ENCODE results near the gene YBX2. TPM values are rescaled to one million over a fixed set of nuclear protein-coding genes. Genes with fewer than 3 reads are reported as not detected.
A peak's percentile ranks its signal among the peaks of the same experiment; 100 is the strongest.

Gene YBX2
- total RNA-seq, 6 donors from 2014 or later = 0.14 to 2.2 (median 1.2) TPM; not detected in 1

GRCh38 chr17:7242717-7243452, 51.6 kb downstream of the YBX2 start:
- DNase-seq = peak; percentile 94 to 97
- 1 to 3% methylated on average over 48 to 49 of the region's 49 CpGs for WGBS, 2 donors

GRCh38 chr17:7241783-7242716, 52.4 kb downstream of the YBX2 start, which contains the start of gene GABARAP:
TSS of gene GABARAP (minus strand) at chr17:7242449. CDS start at chr17:7242330, 119 bp downstream.
- Histone ChIP-seq H3K4me3 (peak within 1 kb of the TSS; percentile 44 to 99 (median 80)), H3K36me3 (peaks cover 0 to 45% (median 36%) of the 10 kb centered on the region in 4 donors), H3K27ac (peak within 1 kb of the TSS; percentile 92 to 100 (median 97)), H3K9me3 (no peaks in the 10 kb centered on the region), H3K27me3 (no peaks in the 10 kb centered on the region), H3K4me1 (peaks cover 23 to 36% (median 32%) of the 10 kb centered on the region in 4 donors)
- DNase-seq (peak; percentile 93 to 96), ATAC-seq (ENCODE audit: low FRiP score in 2 of 2) (peak; percentile 76 to 90)
- TF ChIP-seq EP300 (IDR thresholded peaks at IDR 0.05) = no peak
- TF ChIP-seq, protein P1, sequence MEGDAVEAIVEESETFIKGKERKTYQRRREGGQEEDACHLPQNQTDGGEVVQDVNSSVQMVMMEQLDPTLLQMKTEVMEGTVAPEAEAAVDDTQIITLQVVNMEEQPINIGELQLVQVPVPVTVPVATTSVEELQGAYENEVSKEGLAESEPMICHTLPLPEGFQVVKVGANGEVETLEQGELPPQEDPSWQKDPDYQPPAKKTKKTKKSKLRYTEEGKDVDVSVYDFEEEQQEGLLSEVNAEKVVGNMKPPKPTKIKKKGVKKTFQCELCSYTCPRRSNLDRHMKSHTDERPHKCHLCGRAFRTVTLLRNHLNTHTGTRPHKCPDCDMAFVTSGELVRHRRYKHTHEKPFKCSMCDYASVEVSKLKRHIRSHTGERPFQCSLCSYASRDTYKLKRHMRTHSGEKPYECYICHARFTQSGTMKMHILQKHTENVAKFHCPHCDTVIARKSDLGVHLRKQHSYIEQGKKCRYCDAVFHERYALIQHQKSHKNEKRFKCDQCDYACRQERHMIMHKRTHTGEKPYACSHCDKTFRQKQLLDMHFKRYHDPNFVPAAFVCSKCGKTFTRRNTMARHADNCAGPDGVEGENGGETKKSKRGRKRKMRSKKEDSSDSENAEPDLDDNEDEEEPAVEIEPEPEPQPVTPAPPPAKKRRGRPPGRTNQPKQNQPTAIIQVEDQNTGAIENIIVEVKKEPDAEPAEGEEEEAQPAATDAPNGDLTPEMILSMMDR (IDR thresholded peaks at IDR 0.05) = no peak
- TF ChIP-seq POLR2A (IDR thresholded peaks at IDR 0.05) = peak in 3 of 4 donors; percentile 33 to 79 (median 56)
- peak in 1 of 2 donors; percentile 74 for TF ChIP-seq POLR2AphosphoS5 (IDR thresholded peaks at IDR 0.05)
- 0% methylated on average over 36 to 52 of the region's 62 CpGs for WGBS, 2 donors

More at GRCh38 chr17:7242717-7243452, 51.6 kb downstream of the YBX2 start:
- TF ChIP-seq POLR2AphosphoS5 (IDR thresholded peaks at IDR 0.05) (peak; percentile 84 to 95), POLR2A (IDR thresholded peaks at IDR 0.05) (peak in 3 of 4 donors; percentile 57 to 83 (median 74)), EP300 (IDR thresholded peaks at IDR 0.05) (peak in 3 of 4 donors; percentile 23 to 83 (median 61))
- TF ChIP-seq, protein P1 (IDR thresholded peaks at IDR 0.05) = peak in 3 of 6 experiments; percentile 10 to 39 (median 37)
- Histone ChIP-seq H3K36me3 (peaks cover 0 to 46% (median 36%) of the 10 kb centered on the region in 4 donors), H3K9me3 (no peaks in the 10 kb centered on the region), H3K4me3 (peak overlapping the region; percentile 44 to 99 (median 80)), H3K27ac (peak overlapping the region; percentile 92 to 100 (median 97)), H3K27me3 (no peaks in the 10 kb centered on the region), H3K4me1 (peaks cover 23 to 30% (median 26%) of the 10 kb centered on the region in 4 donors)
- peak; percentile 83 to 84 for ATAC-seq (ENCODE audit: low FRiP score in 2 of 2)

- DNase-seq = no peak
- Histone ChIP-seq H3K27me3 (no peaks in the 10 kb centered on the region), H3K9me3 (no peaks in the 10 kb centered on the region), H3K27ac (peak overlapping the region; percentile 92 to 100 (median 97)), H3K4me1 (peaks cover 23 to 44% (median 34%) of the 10 kb centered on the region in 4 donors), H3K36me3 (peaks cover 0 to 43% (median 35%) of the 10 kb centered on the region in 4 donors), H3K4me3 (peak overlapping the region; percentile 33 to 99 (median 80))
- TF ChIP-seq POLR2AphosphoS5 (IDR thresholded peaks at IDR 0.05) (no peak), EP300 (IDR thresholded peaks at IDR 0.05) (no peak), POLR2A (IDR thresholded peaks at IDR 0.05) (no peak)
- TF ChIP-seq, protein P1 (IDR thresholded peaks at IDR 0.05) = no peak
- WGBS, 2 donors = 24 to 41% methylated on average over 9 of the region's 9 CpGs
- no peak for ATAC-seq (ENCODE audit: low FRiP score in 2 of 2)
These were observed 53.2 kb downstream of the YBX2 start for GRCh38 chr17:7241090-7241733.

- WGBS, 2 donors = 58% methylated on average over 4 of the region's 4 CpGs
- H3K4me1 ChIP-seq = peaks cover 23 to 46% (median 35%) of the 10 kb centered on the region in 4 donors
- TF ChIP-seq POLR2A (IDR thresholded peaks at IDR 0.05) (no peak), POLR2AphosphoS5 (IDR thresholded peaks at IDR 0.05) (no peak), EP300 (IDR thresholded peaks at IDR 0.05) (no peak)
- TF ChIP-seq, protein P1 (IDR thresholded peaks at IDR 0.05) = no peak
These were observed 54.1 kb downstream of the YBX2 start for GRCh38 chr17:7240375-7240774.

More at GRCh38 chr17:7240375-7240774, 54.1 kb downstream of the YBX2 start:
- ATAC-seq (ENCODE audit: low FRiP score in 2 of 2) (no peak), DNase-seq (no peak)
- Histone ChIP-seq H3K9me3 (no peaks in the 10 kb centered on the region), H3K4me3 (peak overlapping the region in 2 of 4 donors; percentile 85 to 99), H3K27ac (peak overlapping the region; percentile 92 to 100 (median 97)), H3K27me3 (no peaks in the 10 kb centered on the region), H3K36me3 (peaks cover 0 to 43% (median 34%) of the 10 kb centered on the region in 4 donors)
